C4-2B (cell line): ENCODE data around the gene PIKFYVE.

Experiments
- CTCF ChIP-seq: fragments of 450-650 bp; conservative IDR thresholded peaks from 2 replicates; pipeline ENCODE4 v1.5.1; 2017; ENCODE audit warnings: mild to moderate bottlenecking
- ZFX ChIP-seq: fragments of 450-650 bp; IDR thresholded peaks from 2 replicates; pipeline ENCODE4 v1.6.1; 2017

DNA sequence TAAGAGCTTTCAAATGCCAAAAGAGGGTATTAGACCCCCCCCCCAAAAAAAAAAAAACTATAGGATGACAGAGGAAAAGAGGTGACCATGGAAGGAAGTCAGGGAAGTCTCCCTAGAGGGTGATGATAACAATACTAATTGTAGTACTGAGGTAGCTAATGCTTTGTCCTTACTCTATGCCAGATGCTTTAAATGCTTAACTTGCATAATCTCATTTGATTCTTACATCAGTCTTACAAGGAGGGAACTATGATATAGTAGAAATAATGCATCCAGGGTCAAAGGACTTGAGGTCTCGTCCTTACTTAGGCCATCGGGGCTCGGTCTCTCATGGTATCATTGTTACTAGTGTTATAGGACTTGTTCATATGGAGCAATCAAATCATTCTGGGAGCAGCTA, 20.3 kb upstream of the PIKFYVE start:
- TF ChIP-seq CTCF (no peak), ZFX (no peak)
